HG03280 (cell line): ENCODE results near the gene ZNF771.

Source experiments
- ATAC-seq: cut with Tn5 transposase; IDR thresholded peaks from one replicate; pipeline ENCODE4 v1.9.1; 2021; ENCODE audit warnings: mild to moderate bottlenecking, moderate library complexity; ENCODE audit not compliant: unreplicated experiment

The ZNF771 gene

GRCh38 chr16:30407102-30407803 is at the start of gene ZNF771:
Gene ZNF771, plus strand, starts transcription at chr16:30407606. Its CDS starts 448 bp downstream, at chr16:30408054.
- ATAC-seq: peak; percentile 79

GRCh38 chr16:30357715-30358576 is 49.5 kb upstream of the ZNF771 start:
- no peak for ATAC-seq

GRCh38 chr16:30358577-30358936 is 48.8 kb upstream of the ZNF771 start:
- ATAC-seq: no peak

- ATAC-seq: no peak
Measured at GRCh38 chr16:30358990-30359870, 48.2 kb upstream of the ZNF771 start.

GRCh38 chr16:30359871-30360170 is 47.6 kb upstream of the ZNF771 start:
- ATAC-seq: no peak

- ATAC-seq: no peak
Measured at GRCh38 chr16:30361180-30361579, 46.2 kb upstream of the ZNF771 start.

GRCh38 chr16:30365200-30365599 is 42.2 kb upstream of the ZNF771 start:
- ATAC-seq: no peak

GRCh38 chr16:30366511-30366910 is 40.9 kb upstream of the ZNF771 start:
- no peak for ATAC-seq

GRCh38 chr16:30367349-30368009 is 39.9 kb upstream of the ZNF771 start:
- ATAC-seq: no peak

GRCh38 chr16:30368122-30368791 is 39.1 kb upstream of the ZNF771 start:
- ATAC-seq: no peak

GRCh38 chr16:30368792-30369090 is 38.7 kb upstream of the ZNF771 start:
- no peak for ATAC-seq

- no peak for ATAC-seq
Measured at GRCh38 chr16:30369091-30369937, 38.1 kb upstream of the ZNF771 start.

GRCh38 chr16:30369938-30370455 is 37.4 kb upstream of the ZNF771 start:
- no peak for ATAC-seq

- ATAC-seq: peak; percentile 80
Measured at GRCh38 chr16:30370456-30371247, 36.8 kb upstream of the ZNF771 start, which contains the start of gene TBC1D10B. Gene TBC1D10B, minus strand, starts transcription at chr16:30370494. Its CDS starts 311 bp downstream, at chr16:30370183.

GRCh38 chr16:30371248-30371816 is 36.1 kb upstream of the ZNF771 start:
- no peak for ATAC-seq

- no peak for ATAC-seq
Measured at GRCh38 chr16:30372038-30372712, 35.2 kb upstream of the ZNF771 start.

- no peak for ATAC-seq
Measured at GRCh38 chr16:30372725-30373124, 34.7 kb upstream of the ZNF771 start.

GRCh38 chr16:30374538-30374937 is 32.9 kb upstream of the ZNF771 start, which contains the start of gene MYL11:
Gene MYL11, plus strand, starts transcription at chr16:30374802. Its CDS starts 56 bp downstream, at chr16:30374858.
- ATAC-seq: no peak
